MM.1S (cell line): ENCODE data around the gene ENTREP3.

Source experiments
- DNase-seq: peaks from one replicate; pipeline ENCODE4 v3.0.0-alpha.2; 2015
- H2AFZ ChIP-seq: fragments of 300-600 bp; sonication (generic); 2 replicates; pipeline ENCODE4 v1.6.0; 2016; ENCODE audit warnings: antibody characterized with exemption, low read length
- H3F3A ChIP-seq: fragments of 300-600 bp; sonication (generic); 2 replicates; pipeline ENCODE4 v1.6.1; 2016; ENCODE audit warnings: mild to moderate bottlenecking, antibody characterized with exemption, low read length, moderate library complexity, mixed read lengths; ENCODE audit not compliant: insufficient read depth
- H3K27ac ChIP-seq: fragments of 300-600 bp; sonication (generic); 2 replicates; pipeline ENCODE4 v1.5.1; 2016; ENCODE audit warnings: mild to moderate bottlenecking, low read length
- H3K27me3 ChIP-seq: fragments of 300-600 bp; sonication (generic); replicated peaks from 2 replicates; pipeline ENCODE4 v1.6.0; 2016; ENCODE audit warnings: low read length; ENCODE audit not compliant: insufficient read depth
- H3K36me3 ChIP-seq: fragments of 300-600 bp; sonication (generic); replicated peaks from 2 replicates; pipeline ENCODE4 v1.6.1; 2016; ENCODE audit warnings: mild to moderate bottlenecking, low read length, mixed read lengths; ENCODE audit not compliant: insufficient read depth
- H3K4me1 ChIP-seq: fragments of 300-600 bp; sonication (generic); 2 replicates; pipeline ENCODE4 v1.6.1; 2016; ENCODE audit warnings: low read length, mixed read lengths
- H3K4me2 ChIP-seq: fragments of 300-600 bp; sonication (generic); 2 replicates; pipeline ENCODE4 v1.6.0; 2016; ENCODE audit warnings: low read depth, low read length
- H3K4me3 ChIP-seq: fragments of 300-600 bp; sonication (generic); 2 replicates; pipeline ENCODE4 v1.5.1; 2016; ENCODE audit warnings: low read length, mixed read lengths
- H3K79me2 ChIP-seq: fragments of 300-600 bp; sonication (generic); 2 replicates; pipeline ENCODE4 v1.6.1; 2016; ENCODE audit warnings: mixed run types, low read length, mixed read lengths
- H3K9ac ChIP-seq: fragments of 300-600 bp; sonication (generic); 2 replicates; pipeline ENCODE4 v1.6.1; 2016; ENCODE audit warnings: low read length, mixed read lengths
- H3K9me2 ChIP-seq: fragments of 300-600 bp; sonication (generic); replicated peaks from 2 replicates; pipeline ENCODE4 v1.6.1; 2016; ENCODE audit warnings: mild to moderate bottlenecking, low read length, mixed read lengths; ENCODE audit not compliant: insufficient read depth
- H3K9me3 ChIP-seq: fragments of 300-600 bp; sonication (generic); replicated peaks from 2 replicates; pipeline ENCODE4 v1.6.1; 2016; ENCODE audit warnings: mild to moderate bottlenecking, low read length, mixed read lengths; ENCODE audit not compliant: insufficient read depth
- H4K20me1 ChIP-seq: fragments of 300-600 bp; sonication (generic); 2 replicates; pipeline ENCODE4 v1.6.1; 2016; ENCODE audit warnings: mild to moderate bottlenecking, low read length, moderate library complexity, mixed read lengths; ENCODE audit not compliant: insufficient read depth
- EZH2 ChIP-seq: fragments of 300-600 bp; sonication (generic); optimal IDR thresholded peaks from 2 replicates; pipeline ENCODE3; 2017; ENCODE audit warnings: low read depth, mild to moderate bottlenecking, antibody characterized with exemption, low read length, mixed read lengths
- EZH2phosphoT487 ChIP-seq: fragments of 300-600 bp; sonication (generic); IDR thresholded peaks from 2 replicates; pipeline ENCODE4 v1.6.1; 2018; ENCODE audit warnings: antibody characterized with exemption, low read length
- TF ChIP-seq, protein P1 (sequence below): fragments of 300-600 bp; sonication (generic); IDR thresholded peaks from 2 replicates; pipeline ENCODE4 v1.5.1; 2016; ENCODE audit warnings: antibody characterized with exemption, low read length, mixed read lengths

The ENTREP3 gene

GRCh38 chr1:155210314-155211104 is 44.8 kb downstream of the ENTREP3 start:
- Histone ChIP-seq H3K4me3 (no peak overlapping the region), H3F3A (peaks cover 10% of the 10 kb centered on the region), H4K20me1 (no peaks in the 10 kb centered on the region), H3K4me1 (peaks cover 13% of the 10 kb centered on the region), H3K79me2 (peaks cover 9% of the 10 kb centered on the region; the same call in 1 of the 2 replicates), H3K9me2 (no peaks in the 10 kb centered on the region), H3K36me3 (no peaks in the 10 kb centered on the region), H2AFZ (no peak overlapping the region), H3K9me3 (no peaks in the 10 kb centered on the region), H3K27ac (no peak overlapping the region), H3K4me2 (peak overlapping the region; percentile 86; the same call in 1 of the 2 replicates), H3K27me3 (no peaks in the 10 kb centered on the region), H3K9ac (no peak overlapping the region)
- no peak for DNase-seq
- TF ChIP-seq, protein P1, sequence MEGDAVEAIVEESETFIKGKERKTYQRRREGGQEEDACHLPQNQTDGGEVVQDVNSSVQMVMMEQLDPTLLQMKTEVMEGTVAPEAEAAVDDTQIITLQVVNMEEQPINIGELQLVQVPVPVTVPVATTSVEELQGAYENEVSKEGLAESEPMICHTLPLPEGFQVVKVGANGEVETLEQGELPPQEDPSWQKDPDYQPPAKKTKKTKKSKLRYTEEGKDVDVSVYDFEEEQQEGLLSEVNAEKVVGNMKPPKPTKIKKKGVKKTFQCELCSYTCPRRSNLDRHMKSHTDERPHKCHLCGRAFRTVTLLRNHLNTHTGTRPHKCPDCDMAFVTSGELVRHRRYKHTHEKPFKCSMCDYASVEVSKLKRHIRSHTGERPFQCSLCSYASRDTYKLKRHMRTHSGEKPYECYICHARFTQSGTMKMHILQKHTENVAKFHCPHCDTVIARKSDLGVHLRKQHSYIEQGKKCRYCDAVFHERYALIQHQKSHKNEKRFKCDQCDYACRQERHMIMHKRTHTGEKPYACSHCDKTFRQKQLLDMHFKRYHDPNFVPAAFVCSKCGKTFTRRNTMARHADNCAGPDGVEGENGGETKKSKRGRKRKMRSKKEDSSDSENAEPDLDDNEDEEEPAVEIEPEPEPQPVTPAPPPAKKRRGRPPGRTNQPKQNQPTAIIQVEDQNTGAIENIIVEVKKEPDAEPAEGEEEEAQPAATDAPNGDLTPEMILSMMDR = no peak
- no peak for TF ChIP-seq EZH2phosphoT487
- TF ChIP-seq EZH2 = no peak

GRCh38 chr1:155209312-155209721 is 46.0 kb downstream of the ENTREP3 start:
- Histone ChIP-seq H3K4me3 (peak overlapping the region; percentile 95), H3K27ac (peak overlapping the region; percentile 84; the same call in 1 of the 2 replicates), H3K9me2 (no peaks in the 10 kb centered on the region), H3K9ac (peak overlapping the region; percentile 100), H3K27me3 (no peaks in the 10 kb centered on the region), H3F3A (peaks cover 10% of the 10 kb centered on the region), H3K4me2 (peak overlapping the region; percentile 86), H2AFZ (peak overlapping the region; percentile 92), H3K79me2 (peaks cover 9% of the 10 kb centered on the region; the same call in 1 of the 2 replicates), H3K4me1 (peaks cover 13% of the 10 kb centered on the region), H3K36me3 (no peaks in the 10 kb centered on the region), H4K20me1 (no peaks in the 10 kb centered on the region), H3K9me3 (no peaks in the 10 kb centered on the region)
- TF ChIP-seq, protein P1 = no peak
- TF ChIP-seq EZH2phosphoT487 (no peak), EZH2 (no peak)
- no peak for DNase-seq

GRCh38 chr1:155208541-155209311 is 46.6 kb downstream of the ENTREP3 start, which contains the start of gene MTX1:
Gene MTX1, plus strand, starts transcription at chr1:155208695. Its CDS starts 110 bp downstream, at chr1:155208805.
- H3K4me2 ChIP-seq = peak within 1 kb of the TSS; percentile 86
- peak within 1 kb of the TSS; percentile 95 for H3K4me3 ChIP-seq
- peaks cover 10% of the 10 kb centered on the region for H3F3A ChIP-seq
- H3K9ac ChIP-seq = peak within 1 kb of the TSS; percentile 100
- no peaks in the 10 kb centered on the region for H3K9me3 ChIP-seq
- no peaks in the 10 kb centered on the region for H4K20me1 ChIP-seq
- peaks cover 13% of the 10 kb centered on the region for H3K4me1 ChIP-seq
- peak within 1 kb of the TSS; percentile 92 for H2AFZ ChIP-seq
- DNase-seq = peak; percentile 88
- no peaks in the 10 kb centered on the region for H3K36me3 ChIP-seq
- no peaks in the 10 kb centered on the region for H3K9me2 ChIP-seq
- TF ChIP-seq EZH2 = no peak
- TF ChIP-seq EZH2phosphoT487 = no peak
- TF ChIP-seq, protein P1 = no peak
- H3K79me2 ChIP-seq = peaks cover 9% of the 10 kb centered on the region; the same call in 1 of the 2 replicates
- H3K27ac ChIP-seq = peak within 1 kb of the TSS; percentile 84
- no peaks in the 10 kb centered on the region for H3K27me3 ChIP-seq
